ENCODE measurements around the gene HIPK1. TPM values are rescaled to one million over a fixed set of nuclear protein-coding genes. Genes with fewer than 3 reads are reported as not detected.

HIPK1 gene
- total and polyA plus RNA-seq, 2 of the 13 experiments (the other 11 are each of a cell fraction or from before 2014, with no cell fraction given) = 20.8 to 33.4 TPM

DNA sequence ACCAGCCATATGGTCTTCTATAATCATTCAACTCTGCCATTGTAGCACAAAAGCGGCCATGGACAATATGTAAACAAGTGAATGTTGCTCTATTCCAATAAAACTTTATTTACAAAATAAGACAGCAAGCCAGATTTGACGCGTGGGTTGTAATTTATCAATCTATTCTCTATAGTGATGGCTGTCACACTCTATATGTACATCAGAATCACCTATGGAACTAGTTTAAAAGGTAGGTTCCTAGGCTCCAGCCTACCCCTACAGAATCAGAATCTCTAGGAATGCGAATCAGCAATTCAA is 49.4 kb upstream of the HIPK1 start:
- no peak for TF ChIP-seq GATA4 (IDR thresholded peaks at IDR 0.05; ENCODE audit: borderline replicate concordance, low read depth)
- TF ChIP-seq, protein P1, sequence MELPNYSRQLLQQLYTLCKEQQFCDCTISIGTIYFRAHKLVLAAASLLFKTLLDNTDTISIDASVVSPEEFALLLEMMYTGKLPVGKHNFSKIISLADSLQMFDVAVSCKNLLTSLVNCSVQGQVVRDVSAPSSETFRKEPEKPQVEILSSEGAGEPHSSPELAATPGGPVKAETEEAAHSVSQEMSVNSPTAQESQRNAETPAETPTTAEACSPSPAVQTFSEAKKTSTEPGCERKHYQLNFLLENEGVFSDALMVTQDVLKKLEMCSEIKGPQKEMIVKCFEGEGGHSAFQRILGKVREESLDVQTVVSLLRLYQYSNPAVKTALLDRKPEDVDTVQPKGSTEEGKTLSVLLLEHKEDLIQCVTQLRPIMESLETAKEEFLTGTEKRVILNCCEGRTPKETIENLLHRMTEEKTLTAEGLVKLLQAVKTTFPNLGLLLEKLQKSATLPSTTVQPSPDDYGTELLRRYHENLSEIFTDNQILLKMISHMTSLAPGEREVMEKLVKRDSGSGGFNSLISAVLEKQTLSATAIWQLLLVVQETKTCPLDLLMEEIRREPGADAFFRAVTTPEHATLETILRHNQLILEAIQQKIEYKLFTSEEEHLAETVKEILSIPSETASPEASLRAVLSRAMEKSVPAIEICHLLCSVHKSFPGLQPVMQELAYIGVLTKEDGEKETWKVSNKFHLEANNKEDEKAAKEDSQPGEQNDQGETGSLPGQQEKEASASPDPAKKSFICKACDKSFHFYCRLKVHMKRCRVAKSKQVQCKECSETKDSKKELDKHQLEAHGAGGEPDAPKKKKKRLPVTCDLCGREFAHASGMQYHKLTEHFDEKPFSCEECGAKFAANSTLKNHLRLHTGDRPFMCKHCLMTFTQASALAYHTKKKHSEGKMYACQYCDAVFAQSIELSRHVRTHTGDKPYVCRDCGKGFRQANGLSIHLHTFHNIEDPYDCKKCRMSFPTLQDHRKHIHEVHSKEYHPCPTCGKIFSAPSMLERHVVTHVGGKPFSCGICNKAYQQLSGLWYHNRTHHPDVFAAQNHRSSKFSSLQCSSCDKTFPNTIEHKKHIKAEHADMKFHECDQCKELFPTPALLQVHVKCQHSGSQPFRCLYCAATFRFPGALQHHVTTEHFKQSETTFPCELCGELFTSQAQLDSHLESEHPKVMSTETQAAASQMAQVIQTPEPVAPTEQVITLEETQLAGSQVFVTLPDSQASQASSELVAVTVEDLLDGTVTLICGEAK (IDR thresholded peaks at IDR 0.05) = no peak
- TF ChIP-seq, protein P1 (CRISPR knock-in tag; IDR thresholded peaks at IDR 0.05) = peak; percentile 48; the same call in 1 of the 2 replicates
- TF ChIP-seq, protein P2, sequence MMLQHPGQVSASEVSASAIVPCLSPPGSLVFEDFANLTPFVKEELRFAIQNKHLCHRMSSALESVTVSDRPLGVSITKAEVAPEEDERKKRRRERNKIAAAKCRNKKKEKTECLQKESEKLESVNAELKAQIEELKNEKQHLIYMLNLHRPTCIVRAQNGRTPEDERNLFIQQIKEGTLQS (CRISPR knock-in tag; IDR thresholded peaks at IDR 0.05) = no peak
- TF ChIP-seq, protein P3, sequence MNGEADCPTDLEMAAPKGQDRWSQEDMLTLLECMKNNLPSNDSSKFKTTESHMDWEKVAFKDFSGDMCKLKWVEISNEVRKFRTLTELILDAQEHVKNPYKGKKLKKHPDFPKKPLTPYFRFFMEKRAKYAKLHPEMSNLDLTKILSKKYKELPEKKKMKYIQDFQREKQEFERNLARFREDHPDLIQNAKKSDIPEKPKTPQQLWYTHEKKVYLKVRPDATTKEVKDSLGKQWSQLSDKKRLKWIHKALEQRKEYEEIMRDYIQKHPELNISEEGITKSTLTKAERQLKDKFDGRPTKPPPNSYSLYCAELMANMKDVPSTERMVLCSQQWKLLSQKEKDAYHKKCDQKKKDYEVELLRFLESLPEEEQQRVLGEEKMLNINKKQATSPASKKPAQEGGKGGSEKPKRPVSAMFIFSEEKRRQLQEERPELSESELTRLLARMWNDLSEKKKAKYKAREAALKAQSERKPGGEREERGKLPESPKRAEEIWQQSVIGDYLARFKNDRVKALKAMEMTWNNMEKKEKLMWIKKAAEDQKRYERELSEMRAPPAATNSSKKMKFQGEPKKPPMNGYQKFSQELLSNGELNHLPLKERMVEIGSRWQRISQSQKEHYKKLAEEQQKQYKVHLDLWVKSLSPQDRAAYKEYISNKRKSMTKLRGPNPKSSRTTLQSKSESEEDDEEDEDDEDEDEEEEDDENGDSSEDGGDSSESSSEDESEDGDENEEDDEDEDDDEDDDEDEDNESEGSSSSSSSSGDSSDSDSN (CRISPR knock-in tag; IDR thresholded peaks at IDR 0.05) = no peak
- Histone ChIP-seq H3K4me3 (replicated peaks in 1 of 3; ENCODE audit: insufficient read depth in 1 of 3, low read depth in 2 of 3, low read length in 3 of 3) (no peak overlapping the region), H3K9me3 (ENCODE audit: low read length) (no peaks in the 10 kb centered on the region), H3K4me1 (ENCODE audit: insufficient read depth, low read length) (no peaks in the 10 kb centered on the region), H4K20me1 (ENCODE audit: insufficient read depth, low read length) (no peaks in the 10 kb centered on the region), H3K36me3 (replicated peaks in 1 of 2; ENCODE audit: control insufficient read depth in 1 of 2, insufficient read depth in 2 of 2, low read length in 2 of 2) (no peaks in the 10 kb centered on the region), H2AFZ (ENCODE audit: low read length) (no peak overlapping the region), H3K27me3 (ENCODE audit: control insufficient read depth in 1 of 2, insufficient read depth in 2 of 2, low read length in 2 of 2) (no peaks in the 10 kb centered on the region), H3K79me2 (ENCODE audit: insufficient read depth, low read length) (no peaks in the 10 kb centered on the region), H3K4me2 (ENCODE audit: low read depth, low read length) (no peak overlapping the region), H3K27ac (ENCODE audit: extremely low read length, insufficient read depth, low read length) (no peak overlapping the region), H3K9ac (ENCODE audit: insufficient read depth, low read depth, low read length) (no peak overlapping the region)
- 56% methylated on average over 4 of the region's 4 CpGs for WGBS (ENCODE audit: low lambda C conversion rate)
- intact Hi-C loops (cut with micrococcal nuclease; ENCODE audit: unreplicated experiment) = no loop called here
- DNase-seq (ENCODE audit: low spot score) (no peak), ATAC-seq (no peak), FAIRE-seq (no peak)
- BruUV-seq (replicated peaks) = no TSS peak
- ChIA-PET POLR2A (no interaction called here), CTCF (ENCODE audit: low intra/inter-chr PET ratio, low total read pairs) (no interaction called here)
- in situ Hi-C loops (cut with HindIII; ENCODE audit: extremely low pct_ligation_motif_present, low pct_unique_long_range_greater_than_20kb) = no loop called here
